Transverse colon (tissue), 4 donors: ENCODE results near the gene CRYBG3.

Source experiments
- CTCF ChIP-seq, 5 experiments: fragments of 200-600 bp in 3 of 5; fragments of 450-650 bp in 2 of 5; sonication (generic) in 3 of 5; IDR thresholded peaks; 1 replicate in 2 of 5; 2 replicates in 3 of 5; pipeline ENCODE4 v1.5.1; 2016 to 2017; ENCODE audit warnings: antibody characterized with exemption in 5 of 5, inconsistent platforms in 3 of 5, mild to moderate bottlenecking in 2 of 5, moderate library complexity in 1 of 5
- EP300 ChIP-seq: sonication (generic); formaldehyde crosslinking; IDR thresholded peaks from one replicate; pipeline ENCODE4 v1.6.1; 2017; ENCODE audit warnings: antibody characterized with exemption, low read depth
- POLR2AphosphoS5 ChIP-seq, 3 donors: sonication (generic); formaldehyde crosslinking; IDR thresholded peaks; one replicate each; pipeline ENCODE4 v1.6.1; 2016; ENCODE audit warnings: antibody characterized with exemption in 3 of 3

GRCh38 chr3:97821287-97821773 lies 481 bp upstream of the CRYBG3 start:
- peak in 2 of 5 experiments; percentile 1 to 24 for TF ChIP-seq CTCF (IDR thresholded peaks at IDR 0.05)
- no peak for TF ChIP-seq POLR2AphosphoS5 (IDR thresholded peaks at IDR 0.05)
- TF ChIP-seq EP300: no peak
